NCI-H128 (cell line): Measurements from ENCODE around the gene FREY1.
A peak's percentile ranks its signal among the peaks of the same experiment; 100 is the strongest.

Source experiments
- DNase-seq: peaks from one replicate; lab custom pipeline; 2025; ENCODE audit not compliant: unreplicated experiment; lab: John Stamatoyannopoulos, UW

Gene FREY1

DNA sequence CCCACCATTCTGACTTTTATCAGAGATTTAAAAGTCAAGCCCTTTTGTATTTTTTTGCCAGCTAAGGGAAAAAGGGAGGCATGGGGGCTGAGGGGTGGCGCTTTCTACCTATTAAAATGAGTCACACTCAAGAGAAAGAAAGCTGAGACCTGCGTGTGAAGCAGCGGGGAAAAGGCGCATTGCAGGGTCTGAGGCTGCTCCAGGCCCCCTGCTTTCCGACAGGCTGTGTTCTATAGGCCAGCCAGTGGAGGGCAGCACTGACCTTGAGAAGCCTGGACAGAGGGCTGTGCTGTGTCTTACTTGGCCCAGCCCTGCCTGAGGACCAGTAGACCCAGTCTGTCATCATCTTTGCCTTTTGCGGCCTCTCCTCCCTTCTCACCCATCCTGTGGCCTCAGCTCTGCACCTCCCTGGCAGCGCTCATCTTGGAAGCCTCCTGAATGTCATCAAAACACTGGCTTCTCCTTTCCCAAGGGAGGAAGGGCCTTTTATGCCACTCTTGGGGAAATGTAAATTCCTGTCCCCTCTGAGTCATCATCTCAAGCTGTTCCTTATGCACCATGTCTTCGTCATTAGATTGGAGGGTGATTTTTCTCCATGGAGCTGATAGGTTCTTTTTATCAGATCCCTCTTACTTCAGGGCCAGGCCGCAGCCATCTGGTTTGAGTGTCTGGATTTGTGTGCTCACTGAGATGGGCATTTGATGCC is 34.3 kb downstream of the FREY1 start:
- DNase-seq, result peak; percentile 61

DNA sequence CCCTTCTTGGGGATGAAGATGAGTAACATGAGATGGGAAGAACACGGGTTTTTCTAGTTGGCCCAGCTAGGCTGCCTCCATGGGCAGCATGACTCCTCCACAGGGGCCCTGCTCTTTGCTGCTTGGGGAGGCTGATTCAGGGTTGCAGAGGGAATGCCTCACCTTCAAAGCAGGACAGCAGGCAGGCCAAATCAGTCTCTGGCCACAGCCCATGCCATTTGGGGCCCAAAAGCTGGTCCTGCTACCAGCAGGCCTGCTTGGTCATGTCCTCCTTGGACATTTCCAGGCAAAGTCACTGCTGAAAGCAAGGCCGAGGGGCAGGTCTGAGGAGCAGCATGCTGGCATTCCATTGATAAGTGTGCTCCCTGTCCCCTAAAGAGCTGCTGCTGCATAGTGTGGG is 35.4 kb downstream of the FREY1 start:
- no peak for DNase-seq

DNA sequence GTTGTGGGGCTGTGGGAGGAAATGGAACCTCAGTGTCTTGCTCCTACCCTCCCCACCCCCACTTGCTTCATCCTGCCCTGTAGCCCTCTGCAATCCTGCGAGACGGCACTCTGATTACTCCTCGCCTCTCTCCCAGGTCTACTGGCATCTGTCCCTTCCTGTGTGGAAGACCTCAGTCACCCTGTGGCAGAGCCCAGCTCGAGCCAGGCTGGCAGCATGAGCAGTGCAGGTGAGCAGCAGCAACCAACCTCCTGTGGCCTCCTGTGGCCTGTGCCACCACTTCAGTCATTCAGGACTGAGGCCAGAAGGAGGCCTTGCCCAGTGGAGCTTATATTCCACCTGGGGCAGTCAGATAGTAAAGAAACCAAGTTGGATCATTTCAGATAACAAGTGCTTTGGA is 36.4 kb downstream of the FREY1 start:
- DNase-seq, result no peak

DNA sequence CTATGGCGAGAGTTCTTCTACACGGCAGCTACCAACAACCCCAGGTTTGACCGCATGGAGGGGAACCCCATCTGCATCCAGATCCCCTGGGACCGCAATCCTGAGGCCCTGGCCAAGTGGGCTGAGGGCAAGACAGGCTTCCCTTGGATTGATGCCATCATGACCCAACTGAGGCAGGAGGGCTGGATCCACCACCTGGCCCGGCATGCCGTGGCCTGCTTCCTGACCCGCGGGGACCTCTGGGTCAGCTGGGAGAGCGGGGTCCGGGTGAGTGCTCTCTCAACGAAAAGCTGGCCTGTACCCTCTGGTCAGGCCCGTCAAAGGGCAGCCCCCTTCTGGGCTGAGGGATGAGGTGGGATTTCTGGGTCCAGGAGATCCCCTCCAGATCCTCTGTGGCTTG is 37.5 kb downstream of the FREY1 start:
- DNase-seq, result no peak

DNA sequence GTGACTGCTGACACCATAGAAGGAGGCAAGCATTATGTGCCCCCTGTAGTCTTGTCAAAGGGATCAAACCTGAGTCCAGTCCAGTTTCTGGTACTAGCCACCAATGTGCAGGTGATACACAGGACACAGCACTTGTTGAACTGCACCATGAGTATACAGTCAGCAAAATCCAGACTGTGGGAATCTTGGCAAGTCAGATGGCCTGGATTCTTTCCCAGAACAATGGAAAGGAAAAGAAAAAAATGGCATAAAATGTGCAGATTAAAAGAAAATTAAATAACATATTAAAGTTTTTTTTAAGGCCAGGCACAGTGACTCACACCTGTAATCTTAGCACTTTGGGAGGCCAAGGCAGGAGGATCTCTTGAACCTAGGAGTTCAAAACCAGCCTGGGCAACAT is 43.0 kb downstream of the FREY1 start:
- DNase-seq, result no peak

DNA sequence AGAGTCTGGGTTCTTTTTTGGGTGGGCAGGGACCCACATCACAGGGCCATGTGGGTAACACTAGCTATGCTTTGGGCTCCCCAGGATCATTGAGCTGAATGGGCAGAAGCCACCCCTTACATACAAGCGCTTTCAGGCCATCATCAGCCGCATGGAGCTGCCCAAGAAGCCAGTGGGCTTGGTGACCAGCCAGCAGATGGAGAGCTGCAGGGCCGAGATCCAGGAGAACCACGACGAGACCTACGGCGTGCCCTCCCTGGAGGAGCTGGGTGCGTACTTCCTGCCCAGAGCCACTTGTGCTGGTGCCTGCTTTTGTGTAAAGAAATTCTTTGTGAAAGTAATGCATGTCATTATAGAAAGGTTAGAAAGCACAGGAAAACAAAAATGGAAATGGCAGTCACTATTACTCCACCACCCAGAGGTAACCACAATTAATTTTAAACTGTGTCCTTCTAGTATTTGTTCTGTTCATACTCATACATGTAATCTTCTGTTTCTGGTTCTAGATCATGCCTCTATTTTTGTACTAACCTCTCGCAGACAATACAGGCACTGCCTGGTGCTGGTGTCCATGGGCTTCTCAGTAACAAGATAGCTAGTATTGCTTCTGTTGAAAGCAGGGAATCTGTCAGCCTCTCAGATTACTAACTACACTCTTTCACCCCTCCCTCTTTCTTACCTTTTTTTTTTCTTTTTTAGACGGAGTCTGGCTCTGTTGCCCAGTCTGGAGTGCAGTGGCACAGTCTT is 46.1 kb downstream of the FREY1 start:
- DNase-seq, result no peak

DNA sequence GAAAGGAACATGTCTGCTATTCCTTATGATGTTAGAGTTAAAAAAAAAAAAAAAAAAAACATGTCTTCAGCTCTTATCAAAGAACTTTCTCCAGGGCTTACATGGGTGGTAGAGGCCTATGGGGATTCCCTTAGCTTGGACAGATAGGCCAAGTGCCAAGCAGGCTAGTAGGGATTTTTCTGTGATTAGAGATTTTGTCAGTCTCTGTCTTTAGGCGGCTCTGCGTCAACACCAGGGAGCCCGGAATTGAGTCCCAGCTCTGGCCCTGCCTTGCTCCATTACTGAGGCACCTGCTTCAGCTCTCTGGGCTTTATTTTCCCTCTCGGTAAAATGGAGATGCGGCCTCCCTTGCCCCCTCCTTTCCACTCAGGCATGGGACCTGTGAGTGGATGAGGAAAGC is 46.7 kb downstream of the FREY1 start:
- DNase-seq, result no peak

DNA sequence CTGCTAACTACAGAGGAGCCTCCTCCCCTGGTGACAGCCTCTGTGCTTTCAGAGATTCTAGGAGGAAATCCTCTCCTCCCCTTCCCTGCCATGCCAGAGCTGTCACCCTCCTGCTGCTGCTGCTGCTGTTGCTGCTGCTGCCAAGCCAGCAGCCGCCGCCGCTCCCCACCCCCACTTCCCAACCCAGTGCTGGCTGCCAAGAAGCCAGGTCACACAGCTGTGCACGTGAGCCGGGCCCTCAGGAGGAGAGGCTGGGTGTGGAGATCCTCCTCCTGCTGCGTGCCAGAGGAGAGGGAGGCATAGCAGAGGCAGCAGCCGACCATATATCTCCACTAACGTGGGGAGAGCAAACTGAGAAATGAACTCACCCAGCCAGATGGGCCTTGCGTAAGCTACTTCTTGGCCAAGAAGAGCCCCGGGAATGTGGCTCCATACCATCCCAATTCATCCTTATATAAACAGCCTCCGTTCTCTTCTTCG is 47.4 kb downstream of the FREY1 start:
- no peak for DNase-seq

DNA sequence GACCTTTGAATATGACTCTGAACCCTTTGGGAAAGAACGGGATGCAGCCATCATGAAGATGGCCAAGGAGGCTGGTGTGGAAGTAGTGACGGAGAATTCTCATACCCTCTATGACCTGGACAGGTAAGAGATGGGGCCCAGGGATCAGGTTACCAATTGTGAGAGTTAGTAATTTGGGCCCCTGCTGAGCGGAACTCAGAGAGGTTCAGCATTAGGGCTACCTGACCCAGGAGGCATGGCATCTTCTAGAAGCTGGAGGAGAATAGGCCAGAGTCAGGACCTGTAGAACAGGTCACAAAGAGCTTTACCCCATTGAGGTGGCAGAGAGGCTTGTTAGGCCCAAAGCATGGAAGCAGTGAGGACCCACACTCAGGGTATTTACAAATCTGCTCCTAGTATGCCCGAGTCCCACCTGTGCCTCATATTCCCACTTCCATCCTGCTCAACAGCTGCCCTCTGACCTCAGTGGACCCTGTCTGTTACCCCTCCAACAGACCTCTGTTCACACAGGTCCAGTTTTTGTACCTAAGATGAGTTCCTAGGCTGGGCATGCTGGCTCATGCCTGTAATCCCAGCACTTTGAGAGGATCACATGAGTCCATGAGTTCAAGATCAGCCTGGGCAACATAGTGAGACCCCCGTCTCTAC is 48.2 kb downstream of the FREY1 start:
- DNase-seq, result no peak

DNA sequence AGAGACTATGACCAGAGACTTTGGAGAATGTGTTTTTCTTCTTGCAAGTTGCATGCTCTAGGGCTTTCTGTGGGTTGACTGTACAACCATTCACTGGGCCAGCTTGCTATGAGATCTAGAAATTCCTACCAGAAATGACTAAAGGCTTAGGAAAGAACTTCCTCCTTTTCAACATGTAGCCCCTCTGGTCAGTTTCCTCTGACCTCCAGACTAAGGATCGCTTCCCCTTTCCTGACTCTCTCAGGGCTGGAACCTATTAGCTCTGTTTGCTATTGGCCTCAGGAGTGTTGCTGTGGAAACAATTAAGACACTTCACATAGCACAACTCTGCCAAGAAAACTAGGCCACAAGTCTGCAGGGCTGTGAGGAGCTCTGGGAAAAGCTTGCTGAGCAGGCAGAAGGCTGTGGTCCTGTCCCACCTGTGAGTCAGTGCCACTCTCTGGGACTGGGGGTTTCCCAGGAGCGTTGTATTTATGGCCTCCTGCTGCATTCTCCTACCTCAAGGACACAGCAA is 49.1 kb downstream of the FREY1 start:
- DNase-seq, result no peak
